Karpas-422 (cell line): Measurements from ENCODE around the gene PCDHGA8. TPM values are rescaled to one million over a fixed set of nuclear protein-coding genes. Genes with fewer than 3 reads are reported as not detected.
"Not testable (repeated sequence)": the region's sequence is repeated elsewhere in the genome, so short reads cannot be mapped to it uniquely, and the experiment has no call there.

Source experiments
- DNase-seq: peaks from one replicate; pipeline ENCODE4 v3.0.0-alpha.2; 2015
- H2AFZ ChIP-seq: fragments of 200-600 bp; sonication (generic); 2 replicates; pipeline ENCODE4 v1.6.1; 2014; ENCODE audit warnings: antibody characterized with exemption, low read length, mixed read lengths
- H3K27ac ChIP-seq: fragments of 200-600 bp; sonication (generic); 2 replicates; pipeline ENCODE4 v1.5.1; 2014; ENCODE audit warnings: mild to moderate bottlenecking, low read length, moderate library complexity
- H3K27me3 ChIP-seq: fragments of 200-600 bp; sonication (generic); 2 replicates; pipeline ENCODE4 v1.6.1; 2014; ENCODE audit warnings: low read length, mixed read lengths
- H3K36me3 ChIP-seq: fragments of 200-600 bp; sonication (generic); 2 replicates; pipeline ENCODE4 v1.6.1; 2014; ENCODE audit warnings: low read length, mixed read lengths; ENCODE audit not compliant: insufficient read depth
- H3K4me1 ChIP-seq: fragments of 200-600 bp; sonication (generic); 2 replicates; pipeline ENCODE4 v1.6.1; 2014; ENCODE audit warnings: mild to moderate bottlenecking, low read length, mixed read lengths
- H3K4me2 ChIP-seq: fragments of 200-600 bp; sonication (generic); 2 replicates; pipeline ENCODE4 v1.6.1; 2014; ENCODE audit warnings: low read length, low read depth, mild to moderate bottlenecking; ENCODE audit not compliant: poor library complexity, severe bottlenecking
- H3K4me3 ChIP-seq: fragments of 200-600 bp; sonication (generic); 2 replicates; pipeline ENCODE4 v1.5.1; 2014; ENCODE audit warnings: mild to moderate bottlenecking, antibody characterized with exemption, low read length, mixed read lengths
- H3K79me2 ChIP-seq: fragments of 200-600 bp; sonication (generic); 2 replicates; pipeline ENCODE4 v1.6.1; 2014; ENCODE audit warnings: mild to moderate bottlenecking, low read length, mixed read lengths
- H3K9ac ChIP-seq: fragments of 200-600 bp; sonication (generic); 2 replicates; pipeline ENCODE4 v1.6.0; 2014; ENCODE audit warnings: low read length
- H3K9me2 ChIP-seq: fragments of 200-600 bp; sonication (generic), shearing (Covaris generic); replicated peaks from 2 replicates; pipeline ENCODE4 v1.6.0; 2014; ENCODE audit warnings: mild to moderate bottlenecking, low read length, moderate library complexity; ENCODE audit not compliant: insufficient read depth
- H3K9me3 ChIP-seq: fragments of 300-700, 200-600 bp; sonication (generic); 2 replicates; pipeline ENCODE4 v1.6.1; 2014; ENCODE audit warnings: low read length, mixed read lengths
- H4K20me1 ChIP-seq: fragments of 200-600 bp; sonication (generic); 2 replicates; pipeline ENCODE4 v1.6.1; 2014; ENCODE audit warnings: mild to moderate bottlenecking, antibody characterized with exemption, low read length, low read depth; ENCODE audit not compliant: insufficient read depth
- total RNA-seq: library from RNA; depleted of rRNA; stranded (reverse); fragments of >200 nt; shearing (Covaris generic); gene quantifications from 2 replicates; pipeline ENCODE4 v1.2.3, GENCODE V29; 2014; ENCODE audit warnings: low replicate concordance; rRNA removed

Gene PCDHGA8
- 8.8 and 9.6 TPM in 2 replicates for total RNA-seq

- no peak within 1 kb of the TSS for H3K4me2 ChIP-seq
- no peak within 1 kb of the TSS for H3K4me3 ChIP-seq
- DNase-seq = no peak
- peaks cover 27% of the 10 kb centered on the region; the same call in 1 of the 2 replicates for H3K36me3 ChIP-seq
- H3K4me1 ChIP-seq = no peaks in the 10 kb centered on the region
- H2AFZ ChIP-seq = no peak within 1 kb of the TSS
- H3K27me3 ChIP-seq = no peaks in the 10 kb centered on the region
- no peaks in the 10 kb centered on the region for H3K9me2 ChIP-seq
- no peak within 1 kb of the TSS for H3K27ac ChIP-seq
- no peaks in the 10 kb centered on the region for H3K79me2 ChIP-seq
- peaks cover 19% of the 10 kb centered on the region for H3K9me3 ChIP-seq
- H3K9ac ChIP-seq = no peak within 1 kb of the TSS
- no peaks in the 10 kb centered on the region for H4K20me1 ChIP-seq
Measured at GRCh38 chr5:141392429-141393198, at the start of gene PCDHGA8. Gene PCDHGA8, plus strand, starts transcription at chr5:141392633. Its CDS starts 181 bp downstream, at chr5:141392814.

DNA sequence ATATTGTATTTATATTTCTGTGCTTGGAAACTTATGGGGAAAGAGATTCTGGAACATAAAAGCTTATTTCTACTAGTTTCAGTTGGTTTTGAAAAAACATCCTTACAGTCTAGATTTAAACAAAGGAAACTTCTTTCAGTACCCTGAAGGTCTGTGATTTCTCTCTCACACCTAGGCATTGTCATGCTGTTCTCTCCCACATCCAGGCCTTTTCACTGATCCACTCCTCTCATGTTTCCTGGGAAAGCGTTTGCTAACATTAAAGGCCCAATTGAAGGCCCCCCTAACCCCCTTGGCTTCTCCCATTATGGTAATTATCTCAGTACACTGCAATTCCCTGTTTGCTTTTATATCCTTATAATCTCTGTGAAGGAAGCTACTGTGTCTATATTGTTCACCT lies 49.7 kb upstream of the PCDHGA8 start:
- H3K27me3 ChIP-seq = no peaks in the 10 kb centered on the region
- H3K79me2 ChIP-seq = no peaks in the 10 kb centered on the region
- no peak overlapping the region for H3K27ac ChIP-seq
- peaks cover 4% of the 10 kb centered on the region; the same call in 1 of the 2 replicates for H3K4me1 ChIP-seq
- no peaks in the 10 kb centered on the region for H3K9me3 ChIP-seq
- no peak overlapping the region for H2AFZ ChIP-seq
- no peak overlapping the region for H3K4me2 ChIP-seq
- no peaks in the 10 kb centered on the region for H4K20me1 ChIP-seq
- H3K9ac ChIP-seq = no peak overlapping the region
- no peaks in the 10 kb centered on the region for H3K9me2 ChIP-seq
- H3K36me3 ChIP-seq = no peaks in the 10 kb centered on the region
- DNase-seq = no peak
- H3K4me3 ChIP-seq = no peak overlapping the region

GRCh38 chr5:141343242-141343952 lies 49.0 kb upstream of the PCDHGA8 start, which contains the start of gene PCDHGA3:
Gene PCDHGA3, plus strand, starts transcription at chr5:141343829. Its CDS starts 205 bp downstream, at chr5:141344034.
- Histone ChIP-seq H3K36me3 (no peaks in the 10 kb centered on the region), H3K27me3 (no peaks in the 10 kb centered on the region), H3K9ac (no peak within 1 kb of the TSS), H3K9me3 (no peaks in the 10 kb centered on the region), H3K27ac (no peak within 1 kb of the TSS), H3K4me1 (peaks cover under 1% of the 10 kb centered on the region; the same call in 1 of the 2 replicates), H3K4me3 (no peak within 1 kb of the TSS), H2AFZ (no peak within 1 kb of the TSS), H3K79me2 (no peaks in the 10 kb centered on the region), H4K20me1 (no peaks in the 10 kb centered on the region), H3K9me2 (no peaks in the 10 kb centered on the region), H3K4me2 (no peak within 1 kb of the TSS)
- peak; percentile 77 for DNase-seq

- no peak for DNase-seq
- no peaks in the 10 kb centered on the region for H3K9me3 ChIP-seq
- no peak overlapping the region for H2AFZ ChIP-seq
- H3K4me3 ChIP-seq = no peak overlapping the region
- H3K4me2 ChIP-seq = no peak overlapping the region
- H4K20me1 ChIP-seq = no peaks in the 10 kb centered on the region
- no peaks in the 10 kb centered on the region for H3K4me1 ChIP-seq
- H3K27me3 ChIP-seq = no peaks in the 10 kb centered on the region
- H3K9ac ChIP-seq = no peak overlapping the region
- no peaks in the 10 kb centered on the region for H3K9me2 ChIP-seq
- no peaks in the 10 kb centered on the region for H3K36me3 ChIP-seq
- H3K27ac ChIP-seq = no peak overlapping the region
- H3K79me2 ChIP-seq = no peaks in the 10 kb centered on the region
Measured at GRCh38 chr5:141343953-141344463, 48.4 kb upstream of the PCDHGA8 start.

- H3K79me2 ChIP-seq = no peaks in the 10 kb centered on the region; the same call in 1 of the 2 replicates
- H3K4me3 ChIP-seq = no peak overlapping the region
- H3K9ac ChIP-seq = no peak overlapping the region
- H3K4me1 ChIP-seq = peaks cover 5% of the 10 kb centered on the region
- no peaks in the 10 kb centered on the region for H3K27me3 ChIP-seq
- DNase-seq = no peak
- H3K27ac ChIP-seq = no peak overlapping the region
- H3K9me3 ChIP-seq = no peaks in the 10 kb centered on the region
- no peak overlapping the region for H2AFZ ChIP-seq
- no peak overlapping the region for H3K4me2 ChIP-seq
- no peaks in the 10 kb centered on the region for H3K36me3 ChIP-seq
- H3K9me2 ChIP-seq = no peaks in the 10 kb centered on the region
- no peaks in the 10 kb centered on the region for H4K20me1 ChIP-seq
Measured at GRCh38 chr5:141345327-141345726, 47.1 kb upstream of the PCDHGA8 start.

DNA sequence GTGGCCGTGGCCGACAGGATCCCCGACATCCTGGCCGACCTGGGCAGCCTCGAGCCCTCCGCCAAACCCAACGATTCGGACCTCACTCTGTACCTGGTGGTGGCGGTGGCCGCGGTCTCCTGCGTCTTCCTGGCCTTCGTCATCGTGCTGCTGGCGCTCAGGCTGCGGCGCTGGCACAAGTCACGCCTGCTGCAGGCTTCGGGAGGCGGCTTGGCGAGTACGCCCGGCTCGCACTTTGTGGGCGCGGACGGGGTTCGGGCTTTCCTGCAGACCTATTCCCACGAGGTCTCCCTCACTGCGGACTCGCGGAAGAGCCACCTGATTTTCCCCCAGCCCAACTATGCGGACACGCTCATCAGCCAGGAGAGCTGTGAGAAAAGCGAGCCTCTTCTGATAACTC lies 46.4 kb upstream of the PCDHGA8 start:
- H3K9ac ChIP-seq, H3K79me2 ChIP-seq, H3K36me3 ChIP-seq, DNase-seq, H3K9me3 ChIP-seq, H3K4me3 ChIP-seq, H3K27me3 ChIP-seq, H4K20me1 ChIP-seq, H2AFZ ChIP-seq, H3K9me2 ChIP-seq, H3K4me2 ChIP-seq, H3K27ac ChIP-seq: not testable (repeated sequence)
- peaks cover 12% of the 10 kb centered on the region for H3K4me1 ChIP-seq

- Histone ChIP-seq H3K4me2 (peak within 1 kb of the TSS; percentile 71), H2AFZ (peak within 1 kb of the TSS; percentile 22; the same call in 1 of the 2 replicates), H3K4me3 (peak within 1 kb of the TSS; percentile 68), H3K9me2 (no peaks in the 10 kb centered on the region), H4K20me1 (no peaks in the 10 kb centered on the region), H3K4me1 (peaks cover 12% of the 10 kb centered on the region), H3K9me3 (peaks cover 7% of the 10 kb centered on the region), H3K36me3 (peaks cover 18% of the 10 kb centered on the region; the same call in 1 of the 2 replicates), H3K79me2 (peaks cover 28% of the 10 kb centered on the region), H3K27me3 (no peaks in the 10 kb centered on the region), H3K27ac (peak within 1 kb of the TSS; percentile 47), H3K9ac (peak within 1 kb of the TSS; percentile 69)
- DNase-seq = peak; percentile 93
Measured at GRCh38 chr5:141349917-141350619, 42.4 kb upstream of the PCDHGA8 start, which contains the start of gene PCDHGB1. Gene PCDHGB1, plus strand, starts transcription at chr5:141350099. Its CDS starts 162 bp downstream, at chr5:141350261.
